ENCODE results near the gene RAD51B.

RAD51B gene

DNA sequence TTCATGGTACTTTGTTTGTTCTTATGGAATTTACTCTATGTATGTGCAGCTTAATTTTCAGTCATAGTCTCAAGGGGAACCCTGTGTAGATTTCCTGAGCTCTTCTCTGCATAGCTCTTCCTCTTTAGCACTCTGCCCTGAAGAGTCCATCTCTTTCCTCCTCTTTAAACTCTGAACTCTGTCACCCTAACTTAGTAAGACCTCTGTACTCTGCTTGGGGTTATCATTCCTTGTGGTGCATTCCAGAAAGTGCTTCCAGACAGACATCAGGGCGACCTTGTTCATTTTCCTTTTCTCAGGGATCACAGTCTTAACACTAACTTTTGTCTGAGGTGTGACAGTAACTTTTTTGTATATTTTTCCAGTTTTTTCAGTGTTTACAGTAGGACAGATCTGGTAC, 179.3 kb downstream of the RAD51B start:
- no peak for DNase-seq (ENCODE audit: low read depth)
- no peak overlapping the region for H3K4me3 ChIP-seq (ENCODE audit: control insufficient read depth, low read depth, low read length)
- TF ChIP-seq, protein P1, sequence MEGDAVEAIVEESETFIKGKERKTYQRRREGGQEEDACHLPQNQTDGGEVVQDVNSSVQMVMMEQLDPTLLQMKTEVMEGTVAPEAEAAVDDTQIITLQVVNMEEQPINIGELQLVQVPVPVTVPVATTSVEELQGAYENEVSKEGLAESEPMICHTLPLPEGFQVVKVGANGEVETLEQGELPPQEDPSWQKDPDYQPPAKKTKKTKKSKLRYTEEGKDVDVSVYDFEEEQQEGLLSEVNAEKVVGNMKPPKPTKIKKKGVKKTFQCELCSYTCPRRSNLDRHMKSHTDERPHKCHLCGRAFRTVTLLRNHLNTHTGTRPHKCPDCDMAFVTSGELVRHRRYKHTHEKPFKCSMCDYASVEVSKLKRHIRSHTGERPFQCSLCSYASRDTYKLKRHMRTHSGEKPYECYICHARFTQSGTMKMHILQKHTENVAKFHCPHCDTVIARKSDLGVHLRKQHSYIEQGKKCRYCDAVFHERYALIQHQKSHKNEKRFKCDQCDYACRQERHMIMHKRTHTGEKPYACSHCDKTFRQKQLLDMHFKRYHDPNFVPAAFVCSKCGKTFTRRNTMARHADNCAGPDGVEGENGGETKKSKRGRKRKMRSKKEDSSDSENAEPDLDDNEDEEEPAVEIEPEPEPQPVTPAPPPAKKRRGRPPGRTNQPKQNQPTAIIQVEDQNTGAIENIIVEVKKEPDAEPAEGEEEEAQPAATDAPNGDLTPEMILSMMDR (conservative IDR thresholded peaks at IDR 0.05; ENCODE audit: control insufficient read depth, insufficient read depth, low read depth, low read length) = no peak

DNA sequence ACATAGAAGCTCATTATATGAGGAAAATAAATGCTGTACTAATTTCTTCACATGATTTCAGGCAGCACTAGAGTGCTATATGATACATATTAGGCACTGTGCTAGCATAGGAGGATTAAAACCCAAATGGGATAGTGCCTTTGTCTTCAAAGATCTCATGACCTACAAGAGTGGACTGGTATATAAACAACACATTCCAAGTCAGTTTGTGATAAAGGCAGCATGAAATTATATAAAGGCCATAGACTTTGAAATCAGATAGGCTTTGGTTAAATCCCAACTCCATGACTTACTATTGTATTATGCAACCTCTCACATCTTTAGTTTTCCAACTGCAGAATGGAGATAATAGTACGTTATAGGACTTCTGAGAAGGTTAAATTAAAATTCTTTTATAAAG, 179.7 kb downstream of the RAD51B start:
- peak; percentile 53 for DNase-seq (ENCODE audit: low read depth)
- no peak overlapping the region for H3K4me3 ChIP-seq (ENCODE audit: control insufficient read depth, low read depth, low read length)
- TF ChIP-seq, protein P1 (conservative IDR thresholded peaks at IDR 0.05; ENCODE audit: control insufficient read depth, insufficient read depth, low read depth, low read length) = no peak

DNA sequence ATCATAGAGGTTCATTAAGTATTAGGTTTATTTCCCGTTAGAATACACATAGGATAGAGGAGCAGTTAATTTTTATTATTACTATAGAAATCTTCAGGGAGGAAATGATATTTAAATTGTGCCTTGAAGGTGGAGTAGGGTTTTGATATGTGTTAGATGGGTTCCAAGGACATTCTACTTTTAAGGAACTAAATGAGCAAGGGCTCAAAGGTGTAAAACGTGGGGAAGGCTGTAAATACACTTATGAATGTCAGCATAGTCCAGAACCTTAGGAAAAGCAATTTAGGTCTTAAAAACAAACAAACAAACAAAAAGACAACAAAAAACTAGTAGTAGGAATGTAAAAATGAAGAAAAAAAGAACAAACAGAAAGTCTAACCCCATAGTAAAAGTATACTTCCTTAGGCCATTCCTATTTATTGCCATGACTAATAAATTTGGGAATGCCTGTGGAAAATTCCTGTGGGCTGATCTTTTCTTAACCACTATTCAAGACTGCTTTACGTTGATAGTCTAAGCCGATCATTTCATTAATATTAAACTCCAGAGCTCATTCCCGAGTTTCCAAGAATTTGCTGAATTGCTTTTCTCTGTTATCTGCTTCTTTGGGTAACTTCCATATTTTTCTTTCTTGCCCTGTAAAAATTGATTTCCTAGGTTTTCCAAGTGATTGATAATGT, 180.3 kb downstream of the RAD51B start:
- TF ChIP-seq, protein P1 (conservative IDR thresholded peaks at IDR 0.05; ENCODE audit: control insufficient read depth, insufficient read depth, low read depth, low read length) = no peak
- peak; percentile 82 for DNase-seq (ENCODE audit: low read depth)
- H3K4me3 ChIP-seq (ENCODE audit: control insufficient read depth, low read depth, low read length) = peak overlapping the region; percentile 7

DNA sequence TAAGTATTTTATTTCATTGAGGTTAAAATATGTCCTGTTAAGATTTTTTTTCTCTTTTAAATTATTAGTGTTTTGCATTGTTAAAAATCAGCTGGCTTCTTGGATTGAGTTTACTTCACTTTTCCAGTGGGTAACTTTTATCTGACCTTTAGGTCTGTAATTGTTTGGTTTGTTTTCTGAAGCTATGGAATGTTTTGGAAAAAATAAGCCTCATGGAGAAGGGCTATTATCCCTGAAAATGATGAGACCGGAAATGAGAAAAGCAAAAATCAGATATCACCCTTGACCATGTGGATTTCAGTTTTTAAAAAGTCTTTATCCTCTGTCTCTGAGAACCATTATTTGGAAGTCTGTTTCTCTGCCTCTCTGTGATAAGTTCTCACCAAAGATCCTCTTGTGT, 180.9 kb downstream of the RAD51B start:
- TF ChIP-seq, protein P1 (conservative IDR thresholded peaks at IDR 0.05; ENCODE audit: control insufficient read depth, insufficient read depth, low read depth, low read length) = no peak
- peak; percentile 14 for DNase-seq (ENCODE audit: low read depth)
- H3K4me3 ChIP-seq (ENCODE audit: control insufficient read depth, low read depth, low read length) = no peak overlapping the region

DNA sequence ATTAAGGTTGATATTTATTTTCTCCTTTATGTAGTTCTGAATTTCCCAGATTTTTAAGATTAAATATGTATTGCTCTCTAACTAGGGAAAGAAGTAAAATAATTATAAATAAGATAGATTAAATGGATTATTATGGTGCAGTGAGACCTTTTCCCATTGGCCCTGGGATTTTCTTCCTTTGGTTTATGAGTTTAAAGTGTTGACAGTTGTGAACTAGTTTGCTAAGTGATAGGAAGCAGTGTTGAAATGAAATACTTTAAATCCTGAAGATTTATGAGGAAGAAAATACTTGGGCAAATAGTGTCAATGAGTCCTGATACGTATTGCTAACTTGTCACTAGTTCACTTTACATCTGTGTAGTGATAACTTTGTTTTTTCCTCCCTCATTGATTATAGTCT, 188.9 kb downstream of the RAD51B start:
- no peak for DNase-seq (ENCODE audit: low read depth)
- TF ChIP-seq, protein P1 (conservative IDR thresholded peaks at IDR 0.05; ENCODE audit: control insufficient read depth, insufficient read depth, low read depth, low read length) = no peak
- H3K4me3 ChIP-seq (ENCODE audit: control insufficient read depth, low read depth, low read length) = no peak overlapping the region

DNA sequence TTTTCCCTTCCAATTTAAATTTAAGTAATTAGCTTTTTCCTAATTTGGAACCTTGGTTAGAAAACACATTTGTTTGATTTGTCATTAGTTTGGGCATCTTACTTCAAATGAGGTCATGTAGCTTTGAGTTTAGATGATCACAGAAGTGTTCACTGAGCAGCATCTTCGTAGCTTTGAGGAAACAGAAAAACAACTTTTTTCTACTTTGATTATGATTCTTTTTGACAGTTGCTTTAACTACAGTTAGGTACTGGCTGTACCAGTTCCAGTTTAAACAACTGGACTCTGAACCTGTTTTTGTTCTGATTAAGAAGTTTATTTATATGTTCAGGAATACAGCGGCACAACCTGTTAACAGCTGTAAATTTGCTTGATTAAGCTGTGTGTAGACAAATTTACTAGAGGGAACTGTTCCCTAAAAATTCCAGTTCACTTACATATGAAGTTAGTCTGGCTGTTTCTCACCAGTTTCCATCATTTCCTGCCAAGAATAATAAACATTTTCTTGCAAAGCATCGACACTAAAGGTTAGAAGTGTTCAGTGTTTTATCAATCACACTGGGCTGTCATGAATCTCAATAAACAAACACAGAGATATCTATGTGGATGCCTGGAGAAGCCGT, 191.9 kb downstream of the RAD51B start:
- DNase-seq (ENCODE audit: low read depth) = peak; percentile 72
- TF ChIP-seq, protein P1 (conservative IDR thresholded peaks at IDR 0.05; ENCODE audit: control insufficient read depth, insufficient read depth, low read depth, low read length) = no peak
- no peak overlapping the region for H3K4me3 ChIP-seq (ENCODE audit: control insufficient read depth, low read depth, low read length)

Measured in fibroblast of mammary gland (primary cell).